Endodermal cell (in vitro differentiated cells): ENCODE data around the gene FUT8. TPM values are rescaled to one million over a fixed set of nuclear protein-coding genes. Genes with fewer than 3 reads are reported as not detected.

ENCODE experiments used
- DNase-seq: peaks from one replicate; pipeline ENCODE4 v3.0.0-alpha.2; 2017
- H3K27ac ChIP-seq: 2 replicates; pipeline ENCODE4 v1.5.1; 2013; ENCODE audit warnings: mild to moderate bottlenecking, low read depth, low read length, moderate library complexity
- H3K27me3 ChIP-seq: 2 replicates; pipeline ENCODE4 v1.6.1; 2013; ENCODE audit warnings: mild to moderate bottlenecking, low read length, moderate library complexity; ENCODE audit not compliant: insufficient read depth, control insufficient read depth, poor library complexity, severe bottlenecking
- H3K36me3 ChIP-seq: 2 replicates; pipeline ENCODE4 v1.7.0; 2013; ENCODE audit warnings: mild to moderate bottlenecking, low read length, moderate library complexity; ENCODE audit not compliant: control insufficient read depth, insufficient read depth
- H3K4me1 ChIP-seq: one replicate; pipeline ENCODE4 v1.7.0; 2013; ENCODE audit warnings: low read length; ENCODE audit not compliant: control insufficient read depth, insufficient read depth
- H3K4me3 ChIP-seq: 2 replicates; pipeline ENCODE4 v1.5.1; 2013; ENCODE audit warnings: mild to moderate bottlenecking, low read length, moderate library complexity
- H3K9ac ChIP-seq: 2 replicates; pipeline ENCODE4 v1.6.1; 2013; ENCODE audit warnings: mild to moderate bottlenecking, low read length, moderate library complexity; ENCODE audit not compliant: poor library complexity, severe bottlenecking; ENCODE audit errors: extremely low read depth
- H3K9me3 ChIP-seq: 2 replicates; pipeline ENCODE4 v1.6.1; 2013; ENCODE audit warnings: mild to moderate bottlenecking, low read length, moderate library complexity; ENCODE audit not compliant: control insufficient read depth
- H3K27ac Mint-ChIP-seq: 2 replicates; pipeline ENCODE4 v1.8.0; 2020; ENCODE audit warnings: mixed read lengths
- H3K27me3 Mint-ChIP-seq: 2 replicates; pipeline ENCODE4 v1.8.0; 2021; ENCODE audit warnings: mild to moderate bottlenecking, mixed read lengths; ENCODE audit not compliant: insufficient read depth
- H3K36me3 Mint-ChIP-seq: 2 replicates; pipeline ENCODE4 v1.8.0; 2020; ENCODE audit warnings: low read depth, mixed read lengths
- H3K4me1 Mint-ChIP-seq: 2 replicates; pipeline ENCODE4 v1.8.0; 2020; ENCODE audit warnings: mixed read lengths
- H3K4me3 Mint-ChIP-seq: 2 replicates; pipeline ENCODE4 v1.8.0; 2020; ENCODE audit warnings: mild to moderate bottlenecking, moderate library complexity, mixed read lengths
- H3K9me3 Mint-ChIP-seq: 2 replicates; pipeline ENCODE4 v1.8.0; 2020; ENCODE audit warnings: mild to moderate bottlenecking, mixed read lengths
- CTCF ChIP-seq: fragments of 200-600 bp; sonication (generic); conservative IDR thresholded peaks from 2 replicates; pipeline ENCODE4 v1.5.0; 2021; ENCODE audit warnings: antibody characterized with exemption, mild to moderate bottlenecking
- WGBS, 2 experiments: methylation state at CpG; one replicate each; pipeline versions ENCODE4 v1.1.5 to v1.1.7; 2013; ENCODE audit warnings: missing lambda C conversion rate in 2 of 2, mixed read lengths in 1 of 2; ENCODE audit not compliant: insufficient coverage in 1 of 2, insufficient read length in 1 of 2; 5-methylcytosine and 5-hydroxymethylcytosine counted together
- total RNA-seq, 2 donors: library from RNA; stranded (reverse); fragmentation: NEBNext Ultra II Directional in 1 of 2; extraction: Animal tissue kit (Norgen Biotek cat#: 25700) in 1 of 2; gene quantifications; 2 replicates in 1 of 2; 3 replicates in 1 of 2; pipeline ENCODE4 v1.2.1, GENCODE V29; 2021

Gene FUT8
- total RNA-seq, 2 donors from 2014 or later, result 63.9 to 76.9 TPM

- Mint-ChIP-seq H3K4me3 (no peak overlapping the region), H3K9me3 (peaks cover 12% of the 10 kb centered on the region), H3K27ac (no peak overlapping the region), H3K36me3 (peaks cover 8% of the 10 kb centered on the region), H3K4me1 (no peaks in the 10 kb centered on the region), H3K27me3 (no peaks in the 10 kb centered on the region)
- no peaks in the 10 kb centered on the region for H3K27me3 ChIP-seq
- H3K36me3 ChIP-seq, result peaks cover 4% of the 10 kb centered on the region
- TF ChIP-seq CTCF, result no peak
- DNase-seq, result no peak
- H3K4me1 ChIP-seq, result no peaks in the 10 kb centered on the region
- no peak overlapping the region for H3K27ac ChIP-seq
- H3K9me3 ChIP-seq, result peaks cover 22% of the 10 kb centered on the region
- no peak overlapping the region for H3K4me3 ChIP-seq
- no peak overlapping the region for H3K9ac ChIP-seq
- WGBS, 2 experiments, result 83 to 87% methylated on average over 3 of the region's 3 CpGs
Measured at GRCh38 chr14:65703521-65703920, 291.0 kb downstream of the FUT8 start.

GRCh38 chr14:65703996-65704395 lies 291.5 kb downstream of the FUT8 start:
- Histone ChIP-seq H3K36me3 (peaks cover 4% of the 10 kb centered on the region), H3K4me1 (no peaks in the 10 kb centered on the region), H3K27ac (no peak overlapping the region), H3K4me3 (no peak overlapping the region), H3K9me3 (peaks cover 25% of the 10 kb centered on the region), H3K9ac (no peak overlapping the region), H3K27me3 (no peaks in the 10 kb centered on the region)
- H3K9me3 Mint-ChIP-seq, result peaks cover 14% of the 10 kb centered on the region
- H3K4me3 Mint-ChIP-seq, result no peak overlapping the region
- WGBS, 2 experiments, result 62 to 78% methylated on average over 2 to 4 of the region's 4 CpGs
- H3K27ac Mint-ChIP-seq, result no peak overlapping the region
- no peak for DNase-seq
- H3K36me3 Mint-ChIP-seq, result peaks cover 10% of the 10 kb centered on the region
- no peaks in the 10 kb centered on the region for H3K4me1 Mint-ChIP-seq
- no peak for TF ChIP-seq CTCF
- no peaks in the 10 kb centered on the region for H3K27me3 Mint-ChIP-seq

GRCh38 chr14:65704437-65704836 lies 291.9 kb downstream of the FUT8 start:
- Mint-ChIP-seq H3K4me1 (no peaks in the 10 kb centered on the region), H3K27ac (no peak overlapping the region), H3K9me3 (peaks cover 16% of the 10 kb centered on the region), H3K4me3 (no peak overlapping the region), H3K27me3 (no peaks in the 10 kb centered on the region), H3K36me3 (peaks cover 10% of the 10 kb centered on the region)
- Histone ChIP-seq H3K9me3 (peaks cover 28% of the 10 kb centered on the region), H3K4me1 (no peaks in the 10 kb centered on the region), H3K36me3 (peaks cover 4% of the 10 kb centered on the region), H3K27me3 (no peaks in the 10 kb centered on the region), H3K9ac (no peak overlapping the region), H3K4me3 (no peak overlapping the region), H3K27ac (no peak overlapping the region)
- no peak for TF ChIP-seq CTCF
- 83% methylated on average over 2 of the region's 2 CpGs; no CpG with 5 or more reads in 1 of the 2 experiments for WGBS, 2 experiments
- no peak for DNase-seq
